ENCODE measurements around the gene RAB7B.

The RAB7B gene

DNA sequence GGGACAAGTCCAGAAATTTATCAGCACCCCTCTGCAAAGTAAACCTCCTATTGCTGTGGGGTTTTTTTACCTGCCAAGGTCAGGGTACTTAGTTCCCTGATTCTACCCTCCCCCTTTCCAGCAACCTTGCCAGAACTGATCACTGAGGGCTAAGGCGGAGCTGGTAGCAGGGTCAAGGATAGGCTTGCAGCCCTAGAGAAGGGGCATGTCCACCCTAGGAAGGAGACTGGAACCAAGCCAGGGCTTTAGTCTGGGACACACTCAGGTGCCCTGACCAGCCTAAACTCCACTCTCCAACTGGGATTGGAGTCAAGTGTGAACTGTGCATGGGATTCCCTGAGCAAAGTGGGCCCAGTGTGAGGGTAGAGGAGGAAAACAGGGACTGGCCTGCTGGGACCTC, 53.4 kb downstream of the RAB7B start:
- no peak for TF ChIP-seq REST (IDR thresholded peaks at IDR 0.05; ENCODE audit: insufficient read depth in 1 of 2, low read depth in 2 of 2, low read length in 2 of 2)
- TF ChIP-seq TAF1 (IDR thresholded peaks at IDR 0.05; ENCODE audit: borderline replicate concordance, insufficient read depth, low read length) = no peak
- TF ChIP-seq POLR2AphosphoS5 (IDR thresholded peaks at IDR 0.05; ENCODE audit: low read depth, low read length) = no peak
- no peak for TF ChIP-seq FOXP2 (optimal IDR thresholded peaks at IDR 0.05; ENCODE audit: borderline replicate concordance, extremely low read depth, extremely low read length, insufficient read depth)
- TF ChIP-seq SIN3A (IDR thresholded peaks at IDR 0.05; ENCODE audit: borderline replicate concordance, insufficient read depth, low read length) = no peak

DNA sequence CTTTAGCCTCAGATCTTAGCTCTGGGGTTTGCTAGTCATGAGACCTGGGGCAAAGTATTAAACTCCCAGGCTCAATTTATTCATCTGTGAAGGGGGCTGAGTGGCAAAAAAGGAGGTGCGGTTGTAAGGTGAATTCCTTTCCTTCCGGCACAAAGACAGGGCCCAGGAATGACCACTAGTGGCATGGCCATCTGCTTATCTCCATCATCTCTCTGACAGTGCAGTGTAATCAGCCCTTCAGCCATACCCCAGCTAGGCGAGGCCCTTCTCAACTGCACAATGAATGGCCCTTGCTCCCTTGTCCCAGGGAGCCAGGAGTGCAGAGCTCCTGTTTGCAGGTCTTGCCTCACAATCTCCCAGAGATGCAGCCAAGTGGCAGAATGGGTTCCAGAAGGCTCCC, 54.3 kb downstream of the RAB7B start:
- no peak for TF ChIP-seq POLR2AphosphoS5 (IDR thresholded peaks at IDR 0.05; ENCODE audit: low read depth, low read length)
- TF ChIP-seq FOXP2 (optimal IDR thresholded peaks at IDR 0.05; ENCODE audit: borderline replicate concordance, extremely low read depth, extremely low read length, insufficient read depth) = no peak
- TF ChIP-seq TAF1 (IDR thresholded peaks at IDR 0.05; ENCODE audit: borderline replicate concordance, insufficient read depth, low read length) = no peak
- TF ChIP-seq REST (IDR thresholded peaks at IDR 0.05; ENCODE audit: insufficient read depth in 1 of 2, low read depth in 2 of 2, low read length in 2 of 2) = no peak
- TF ChIP-seq SIN3A (IDR thresholded peaks at IDR 0.05; ENCODE audit: borderline replicate concordance, insufficient read depth, low read length) = no peak

- TF ChIP-seq SIN3A (IDR thresholded peaks at IDR 0.05; ENCODE audit: borderline replicate concordance, insufficient read depth, low read length) (no peak), REST (IDR thresholded peaks at IDR 0.05; ENCODE audit: insufficient read depth in 1 of 2, low read depth in 2 of 2, low read length in 2 of 2) (no peak), POLR2AphosphoS5 (IDR thresholded peaks at IDR 0.05; ENCODE audit: low read depth, low read length) (no peak), TAF1 (IDR thresholded peaks at IDR 0.05; ENCODE audit: borderline replicate concordance, insufficient read depth, low read length) (no peak), FOXP2 (optimal IDR thresholded peaks at IDR 0.05; ENCODE audit: borderline replicate concordance, extremely low read depth, extremely low read length, insufficient read depth) (no peak)
Observed at GRCh38 chr1:205948039-205948438, 55.2 kb downstream of the RAB7B start.

DNA sequence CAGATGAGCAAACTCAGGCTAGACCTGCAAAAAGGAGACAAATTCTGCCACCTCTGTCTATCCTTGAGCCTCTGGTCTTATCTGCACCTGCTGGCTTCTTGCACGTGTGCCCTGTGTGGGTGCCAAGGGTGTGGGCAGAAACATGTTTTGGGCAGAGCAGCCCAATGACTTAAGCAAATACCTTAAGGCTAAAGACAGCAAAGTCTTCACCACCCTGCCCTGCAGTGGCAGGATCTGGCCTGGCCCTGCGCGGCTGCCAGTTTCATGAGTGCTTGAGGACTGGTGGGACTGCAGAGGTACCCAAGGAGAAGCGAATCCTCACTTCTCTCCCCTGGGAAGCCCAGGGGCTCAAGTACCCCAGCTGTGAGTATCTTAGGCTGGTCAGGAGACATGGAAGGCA, 56.2 kb downstream of the RAB7B start:
- no peak for TF ChIP-seq REST (IDR thresholded peaks at IDR 0.05; ENCODE audit: insufficient read depth in 1 of 2, low read depth in 2 of 2, low read length in 2 of 2)
- no peak for TF ChIP-seq POLR2AphosphoS5 (IDR thresholded peaks at IDR 0.05; ENCODE audit: low read depth, low read length)
- TF ChIP-seq FOXP2 (optimal IDR thresholded peaks at IDR 0.05; ENCODE audit: borderline replicate concordance, extremely low read depth, extremely low read length, insufficient read depth) = no peak
- no peak for TF ChIP-seq SIN3A (IDR thresholded peaks at IDR 0.05; ENCODE audit: borderline replicate concordance, insufficient read depth, low read length)
- TF ChIP-seq TAF1 (IDR thresholded peaks at IDR 0.05; ENCODE audit: borderline replicate concordance, insufficient read depth, low read length) = no peak

GRCh38 chr1:205945069-205945468, 58.1 kb downstream of the RAB7B start:
- TF ChIP-seq FOXP2 (optimal IDR thresholded peaks at IDR 0.05; ENCODE audit: borderline replicate concordance, extremely low read depth, extremely low read length, insufficient read depth) = no peak
- no peak for TF ChIP-seq TAF1 (IDR thresholded peaks at IDR 0.05; ENCODE audit: borderline replicate concordance, insufficient read depth, low read length)
- no peak for TF ChIP-seq SIN3A (IDR thresholded peaks at IDR 0.05; ENCODE audit: borderline replicate concordance, insufficient read depth, low read length)
- TF ChIP-seq REST (IDR thresholded peaks at IDR 0.05; ENCODE audit: insufficient read depth in 1 of 2, low read depth in 2 of 2, low read length in 2 of 2) = no peak
- TF ChIP-seq POLR2AphosphoS5 (IDR thresholded peaks at IDR 0.05; ENCODE audit: low read depth, low read length) = no peak
